Sciatic nerve (tissue), 2 donors: Measurements from ENCODE around the gene ATP2C2. TPM values are rescaled to one million over a fixed set of nuclear protein-coding genes. Genes with fewer than 3 reads are reported as not detected.
"Not testable (repeated sequence)": the region's sequence is repeated elsewhere in the genome, so short reads cannot be mapped to it uniquely, and the experiment has no call there.

Experiments used
- ATAC-seq: fragments of 200-7000 bp; cut with Tn5 transposase; one replicate; pipeline ENCODE4 v1.9.1; 2020; ENCODE audit warnings: mild to moderate bottlenecking, moderate library complexity
- DNase-seq: peaks from one replicate; pipeline ENCODE4 v3.0.0-alpha.2; 2020; ENCODE audit warnings: low spot score
- intact Hi-C: fragments of 100-400 bp; cut with DNase I; formaldehyde crosslinking; loops from one replicate; pipeline ENCODE4 v1.14.2; 2022
- total RNA-seq: library from RNA; stranded (reverse); fragmentation: NEBNext Ultra II Directional; extraction: Animal tissue kit (Norgen Biotek cat#: 25700); gene quantifications from one replicate; pipeline ENCODE4 v1.2.1, GENCODE V29; 2021
- donor health status: DM: no; HTN: no; CAD: no.
- donor health status: DM: no; HTN: no; CAD: no.

ATP2C2 gene
- total RNA-seq, 1 donor from 2014 or later: 0.58 TPM

GRCh38 chr16:84386047-84386446 is 17.7 kb downstream of the ATP2C2 start:
- intact Hi-C loops: no loop called here
- DNase-seq (no peak), ATAC-seq (no peak)

GRCh38 chr16:84387021-84387420 is 18.7 kb downstream of the ATP2C2 start:
- intact Hi-C loops: no loop called here
- no peak for DNase-seq
- ATAC-seq: no peak

GRCh38 chr16:84390131-84390785 is 21.9 kb downstream of the ATP2C2 start:
- ATAC-seq (no peak), DNase-seq (no peak)
- intact Hi-C loops: no loop called here

- ATAC-seq (peak; percentile 62), DNase-seq (no peak)
- intact Hi-C loops: no loop called here
Measured at GRCh38 chr16:84391151-84392030, 23.1 kb downstream of the ATP2C2 start.

- ATAC-seq (no peak), DNase-seq (no peak)
- intact Hi-C loops: no loop called here
Measured at GRCh38 chr16:84392031-84392360, 23.7 kb downstream of the ATP2C2 start.

- ATAC-seq, DNase-seq, intact Hi-C loops: not testable (repeated sequence)
Measured at GRCh38 chr16:84396082-84396481, 27.7 kb downstream of the ATP2C2 start.

- no peak for ATAC-seq
Measured at GRCh38 chr16:84396537-84397008, 28.2 kb downstream of the ATP2C2 start.

GRCh38 chr16:84397090-84397489 is 28.8 kb downstream of the ATP2C2 start:
- intact Hi-C loops: no loop called here
- no peak for ATAC-seq
- DNase-seq: no peak

More at GRCh38 chr16:84396537-84397008, 28.2 kb downstream of the ATP2C2 start:
- DNase-seq: no peak
- intact Hi-C loops: no loop called here

GRCh38 chr16:84398701-84399100 is 30.4 kb downstream of the ATP2C2 start:
- intact Hi-C loops: no loop called here
- DNase-seq (no peak), ATAC-seq (peak; percentile 78)

- DNase-seq, intact Hi-C loops, ATAC-seq: not testable (repeated sequence)
Measured at GRCh38 chr16:84399912-84400311, 31.6 kb downstream of the ATP2C2 start.

GRCh38 chr16:84403435-84403834 is 35.1 kb downstream of the ATP2C2 start:
- DNase-seq, ATAC-seq, intact Hi-C loops: not testable (repeated sequence)

GRCh38 chr16:84404324-84404723 is 36.0 kb downstream of the ATP2C2 start:
- no peak for ATAC-seq
- no peak for DNase-seq
- intact Hi-C loops: no loop called here

- DNase-seq (no peak), ATAC-seq (no peak)
- intact Hi-C loops: no loop called here
Measured at GRCh38 chr16:84404936-84405639, 36.8 kb downstream of the ATP2C2 start.

GRCh38 chr16:84406006-84406963 is 37.9 kb downstream of the ATP2C2 start:
- intact Hi-C loops: no loop called here
- peak; percentile 44 for ATAC-seq
- DNase-seq: no peak

GRCh38 chr16:84407588-84408313 is 39.4 kb downstream of the ATP2C2 start:
- intact Hi-C loops: no loop called here
- ATAC-seq: no peak
- no peak for DNase-seq

- DNase-seq (no peak), ATAC-seq (no peak)
- intact Hi-C loops: no loop called here
Measured at GRCh38 chr16:84408314-84408690, 40.0 kb downstream of the ATP2C2 start.

- intact Hi-C loops: no loop called here
- ATAC-seq: no peak
- DNase-seq: no peak
Measured at GRCh38 chr16:84408856-84409255, 40.5 kb downstream of the ATP2C2 start.
